Cardiac muscle cell (in vitro differentiated cells and primary cell): Measurements from ENCODE around the gene SLC24A4. TPM values are rescaled to one million over a fixed set of nuclear protein-coding genes. Genes with fewer than 3 reads are reported as not detected.
"Not testable (repeated sequence)": the region's sequence is repeated elsewhere in the genome, so short reads cannot be mapped to it uniquely, and the experiment has no call there.

ENCODE experiments used
- DNase-seq, 2 donors: peaks; one replicate each; pipeline versions ENCODE4 v3.0.0 to v3.0.0-alpha.2; 2010 to 2017; ENCODE audit warnings: low read depth in 1 of 2, low spot score in 1 of 2
- H3K27ac ChIP-seq: fragments of 200-600 bp; sonication (generic); 2 replicates; pipeline ENCODE4 v1.5.1; 2016
- H3K27me3 ChIP-seq: fragments of 200-600 bp; sonication (generic); 2 replicates; pipeline ENCODE4 v1.6.0; 2016; ENCODE audit warnings: control low read depth
- H3K36me3 ChIP-seq: fragments of 200-600 bp; sonication (generic); 2 replicates; pipeline ENCODE4 v1.5.1; 2016; ENCODE audit warnings: control low read depth
- H3K4me1 ChIP-seq: fragments of 200-600 bp; sonication (generic); 2 replicates; pipeline ENCODE4 v1.8.1; 2017; ENCODE audit warnings: low read depth, mild to moderate bottlenecking, mixed run types
- H3K4me3 ChIP-seq: fragments of 200-600 bp; sonication (generic); 2 replicates; pipeline ENCODE4 v1.5.1; 2016; ENCODE audit warnings: mild to moderate bottlenecking
- H3K9me3 ChIP-seq: fragments of 200-600 bp; sonication (generic); 2 replicates; pipeline ENCODE4 v1.5.1; 2017; ENCODE audit warnings: low read depth, mild to moderate bottlenecking, control low read depth
- CTCF ChIP-seq: IDR thresholded peaks from 2 replicates; pipeline ENCODE4 v1.5.1; 2012; ENCODE audit warnings: low read depth, mild to moderate bottlenecking, low read length
- polyA plus RNA-seq: library from polyadenylated mRNA; unstranded; fragments of >200 nt; fragmentation: Nextera tagmentation; extraction: Ambion mirVana; gene quantifications from 2 replicates; pipeline ENCODE4 v1.2.1, GENCODE V29; 2016
- total RNA-seq: library from RNA; depleted of rRNA; stranded (reverse); fragments of >200 nt; gene quantifications from 2 replicates; pipeline ENCODE4 v1.2.3, GENCODE V29; 2016

Gene SLC24A4
- total and polyA plus RNA-seq, 2 experiments from 2014 or later, result 0.07 to 0.09 TPM

GRCh38 chr14:92397150-92397952 lies 74.4 kb downstream of the SLC24A4 start:
- H3K27me3 ChIP-seq, result no peaks in the 10 kb centered on the region
- no peaks in the 10 kb centered on the region for H3K36me3 ChIP-seq
- no peak overlapping the region for H3K27ac ChIP-seq
- H3K4me3 ChIP-seq, result no peak overlapping the region
- no peaks in the 10 kb centered on the region for H3K9me3 ChIP-seq
- peak in 1 of 2 donors; percentile 21 for DNase-seq
- no peak for TF ChIP-seq CTCF
- H3K4me1 ChIP-seq, result peaks cover 12% of the 10 kb centered on the region

GRCh38 chr14:92397953-92398564 lies 75.1 kb downstream of the SLC24A4 start:
- TF ChIP-seq CTCF, result no peak
- no peak for DNase-seq
- H3K36me3 ChIP-seq, result no peaks in the 10 kb centered on the region
- no peaks in the 10 kb centered on the region for H3K27me3 ChIP-seq
- H3K9me3 ChIP-seq, result no peaks in the 10 kb centered on the region
- no peak overlapping the region for H3K4me3 ChIP-seq
- H3K4me1 ChIP-seq, result peaks cover 12% of the 10 kb centered on the region
- H3K27ac ChIP-seq, result no peak overlapping the region

GRCh38 chr14:92398888-92399636 lies 76.1 kb downstream of the SLC24A4 start:
- peaks cover 12% of the 10 kb centered on the region for H3K4me1 ChIP-seq
- H3K36me3 ChIP-seq, result no peaks in the 10 kb centered on the region
- DNase-seq, result no peak
- no peaks in the 10 kb centered on the region for H3K9me3 ChIP-seq
- H3K4me3 ChIP-seq, result no peak overlapping the region
- H3K27me3 ChIP-seq, result no peaks in the 10 kb centered on the region
- TF ChIP-seq CTCF, result no peak
- H3K27ac ChIP-seq, result no peak overlapping the region

- Histone ChIP-seq H3K27me3 (no peaks in the 10 kb centered on the region), H3K4me3 (no peak overlapping the region), H3K4me1 (peaks cover 12% of the 10 kb centered on the region), H3K36me3 (no peaks in the 10 kb centered on the region), H3K27ac (no peak overlapping the region), H3K9me3 (no peaks in the 10 kb centered on the region)
- peak in 1 of 2 donors; percentile 27 for DNase-seq
- TF ChIP-seq CTCF, result no peak
Observed at GRCh38 chr14:92400579-92401444, 77.8 kb downstream of the SLC24A4 start.

GRCh38 chr14:92401561-92401960 lies 78.6 kb downstream of the SLC24A4 start:
- H3K4me3 ChIP-seq, result no peak overlapping the region

GRCh38 chr14:92402500-92402899 lies 79.5 kb downstream of the SLC24A4 start:
- H3K4me1 ChIP-seq, result peaks cover 12% of the 10 kb centered on the region
- not testable (repeated sequence) for H3K4me3 ChIP-seq, H3K27ac ChIP-seq

More at GRCh38 chr14:92401561-92401960, 78.6 kb downstream of the SLC24A4 start:
- peaks cover 12% of the 10 kb centered on the region for H3K4me1 ChIP-seq
- H3K27ac ChIP-seq, result peak overlapping the region; percentile 57
- no peaks in the 10 kb centered on the region for H3K9me3 ChIP-seq
- no peak for TF ChIP-seq CTCF
- peak in 1 of 2 donors; percentile 56 for DNase-seq
- H3K36me3 ChIP-seq, result no peaks in the 10 kb centered on the region
- H3K27me3 ChIP-seq, result no peaks in the 10 kb centered on the region

More at GRCh38 chr14:92402500-92402899, 79.5 kb downstream of the SLC24A4 start:
- DNase-seq, H3K36me3 ChIP-seq, H3K27me3 ChIP-seq, H3K9me3 ChIP-seq: not testable (repeated sequence)
